Keratinocyte (primary cell): ENCODE results near the gene CTIF.

Experiments used
- EZH2 ChIP-seq: IDR thresholded peaks from one replicate; pipeline ENCODE4 v1.6.1; 2012; ENCODE audit warnings: inconsistent platforms, mild to moderate bottlenecking, low read length, moderate library complexity
- TF ChIP-seq, protein P1 (sequence below), 3 experiments: IDR thresholded peaks in 1 of 3; conservative IDR thresholded peaks in 1 of 3; optimal IDR thresholded peaks in 1 of 3; 2 replicates in 2 of 3; 3 replicates in 1 of 3; pipeline versions ENCODE3 to v1.5.1; 2011; ENCODE audit warnings: low read length in 3 of 3, mild to moderate bottlenecking in 3 of 3, moderate library complexity in 2 of 3, control low read depth in 1 of 3, inconsistent platforms in 1 of 3; ENCODE audit not compliant: insufficient read depth in 2 of 3; ENCODE audit errors: extremely low read depth in 1 of 3

DNA sequence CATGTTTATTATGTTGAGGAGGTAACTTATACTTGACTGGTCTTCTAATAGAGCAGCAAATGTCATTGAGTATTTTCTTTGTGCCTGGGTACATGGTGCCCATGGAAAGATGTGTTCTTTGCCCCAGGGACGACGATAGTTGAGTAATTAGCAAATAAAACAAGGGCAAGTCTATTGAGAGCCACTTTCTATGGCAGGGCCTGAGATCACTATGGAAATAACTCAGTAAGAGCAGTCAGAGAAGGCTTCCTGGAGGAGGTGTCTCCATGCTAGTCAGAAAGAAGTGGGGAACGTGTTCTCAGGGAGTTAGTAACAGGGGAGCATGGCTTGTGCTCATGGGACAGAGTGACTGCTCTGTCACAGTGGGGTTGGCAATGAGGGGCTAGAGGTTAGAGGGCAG lies 28.6 kb downstream of the CTIF start:
- TF ChIP-seq, protein P1, sequence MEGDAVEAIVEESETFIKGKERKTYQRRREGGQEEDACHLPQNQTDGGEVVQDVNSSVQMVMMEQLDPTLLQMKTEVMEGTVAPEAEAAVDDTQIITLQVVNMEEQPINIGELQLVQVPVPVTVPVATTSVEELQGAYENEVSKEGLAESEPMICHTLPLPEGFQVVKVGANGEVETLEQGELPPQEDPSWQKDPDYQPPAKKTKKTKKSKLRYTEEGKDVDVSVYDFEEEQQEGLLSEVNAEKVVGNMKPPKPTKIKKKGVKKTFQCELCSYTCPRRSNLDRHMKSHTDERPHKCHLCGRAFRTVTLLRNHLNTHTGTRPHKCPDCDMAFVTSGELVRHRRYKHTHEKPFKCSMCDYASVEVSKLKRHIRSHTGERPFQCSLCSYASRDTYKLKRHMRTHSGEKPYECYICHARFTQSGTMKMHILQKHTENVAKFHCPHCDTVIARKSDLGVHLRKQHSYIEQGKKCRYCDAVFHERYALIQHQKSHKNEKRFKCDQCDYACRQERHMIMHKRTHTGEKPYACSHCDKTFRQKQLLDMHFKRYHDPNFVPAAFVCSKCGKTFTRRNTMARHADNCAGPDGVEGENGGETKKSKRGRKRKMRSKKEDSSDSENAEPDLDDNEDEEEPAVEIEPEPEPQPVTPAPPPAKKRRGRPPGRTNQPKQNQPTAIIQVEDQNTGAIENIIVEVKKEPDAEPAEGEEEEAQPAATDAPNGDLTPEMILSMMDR (optimal IDR thresholded peaks at IDR 0.05 in 1 of 3, IDR thresholded peaks at IDR 0.05 in 1 of 3, conservative IDR thresholded peaks at IDR 0.05 in 1 of 3; ENCODE audit: extremely low read depth in 1 of 3, insufficient read depth in 2 of 3, low read length in 3 of 3): no peak
- no peak for TF ChIP-seq EZH2
